H1 (cell line): ENCODE results near the gene PLA2G2E. TPM values are rescaled to one million over a fixed set of nuclear protein-coding genes. Genes with fewer than 3 reads are reported as not detected.

Experiments used
- CTCF ChIA-PET: fragments of 300-600 bp; sonication (Branson Sonifier 250); formaldehyde crosslinking; loops from one replicate; lab custom pipeline; 2021; ENCODE audit not compliant: partially characterized antibody; lab: Charles Lee
- POLR2A ChIA-PET: fragments of 300-600 bp; sonication (Branson Sonifier 250); formaldehyde crosslinking; loops from one replicate; lab custom pipeline; 2021; ENCODE audit warnings: inconsistent platforms; ENCODE audit not compliant: partially characterized antibody; lab: Charles Lee
- DNase-seq, 2 experiments: peaks; one replicate each; pipeline versions ENCODE4 v3.0.0 to v3.0.0-alpha.2; 2010 to 2022; ENCODE audit warnings: low spot score in 2 of 2, low read depth in 1 of 2, mixed read lengths in 1 of 2
- FAIRE-seq: peaks from 2 replicates; lab custom pipeline; 2011; peaks lifted over from hg19 to GRCh38; lab: Jason Lieb, UNC
- H2AFZ ChIP-seq: 2 replicates; pipeline ENCODE4 v1.8.1; 2012; ENCODE audit warnings: low read length, inconsistent platforms
- H2AK5ac ChIP-seq: 2 replicates; pipeline ENCODE4 v1.6.1; 2013; ENCODE audit warnings: low read depth, low read length
- H2BK120ac ChIP-seq: replicated peaks from 2 replicates; pipeline ENCODE3; 2013; ENCODE audit warnings: low read depth, low read length, inconsistent platforms
- H2BK12ac ChIP-seq: 2 replicates; pipeline ENCODE4 v1.6.1; 2013; ENCODE audit warnings: low read depth, low read length
- H2BK15ac ChIP-seq: 2 replicates; pipeline ENCODE4 v1.6.1; 2013; ENCODE audit warnings: low read length
- H2BK20ac ChIP-seq: 2 replicates; pipeline ENCODE4 v1.6.1; 2013; ENCODE audit warnings: low read length
- H2BK5ac ChIP-seq: 2 replicates; pipeline ENCODE4 v1.6.1; 2013; ENCODE audit warnings: low read depth, low read length
- H3K14ac ChIP-seq: 2 replicates; pipeline ENCODE4 v1.6.1; 2013; ENCODE audit warnings: inconsistent platforms; ENCODE audit not compliant: insufficient read length
- H3K18ac ChIP-seq: 2 replicates; pipeline ENCODE4 v1.6.1; 2013; ENCODE audit warnings: low read length; ENCODE audit errors: extremely low read depth
- H3K23ac ChIP-seq: 2 replicates; pipeline ENCODE4 v1.6.1; 2013; ENCODE audit warnings: inconsistent platforms; ENCODE audit not compliant: insufficient read length
- H3K23me2 ChIP-seq: 2 replicates; pipeline ENCODE4 v1.6.1; 2013; ENCODE audit warnings: low read depth, low read length
- H3K27ac ChIP-seq: 2 replicates; pipeline ENCODE4 v1.6.1; 2011; ENCODE audit warnings: low read depth, low read length, inconsistent platforms
- H3K27me3 ChIP-seq, 4 experiments: replicated peaks in 1 of 4; 1 replicate in 1 of 4; 2 replicates in 3 of 4; pipeline versions ENCODE4 v1.6.1 to v1.8.1; 2011 to 2013; ENCODE audit warnings: low read length in 3 of 4, mild to moderate bottlenecking in 3 of 4, inconsistent platforms in 2 of 4, mixed read lengths in 2 of 4, moderate library complexity in 1 of 4; ENCODE audit not compliant: control insufficient read depth in 3 of 4, insufficient read depth in 3 of 4; ENCODE audit errors: extremely low read depth in 1 of 4
- H3K36me3 ChIP-seq, 4 experiments: 2 replicates each; pipeline versions ENCODE4 v1.6.1 to v1.8.1; 2011 to 2013; ENCODE audit warnings: mild to moderate bottlenecking in 4 of 4, low read length in 3 of 4, moderate library complexity in 2 of 4, control low read depth in 1 of 4, inconsistent platforms in 1 of 4; ENCODE audit not compliant: insufficient read depth in 4 of 4, control insufficient read depth in 2 of 4
- H3K4ac ChIP-seq: replicated peaks from 2 replicates; pipeline ENCODE3; 2013; ENCODE audit warnings: low read length, low read depth, mixed read lengths, inconsistent platforms; ENCODE audit not compliant: insufficient read length
- H3K4me1 ChIP-seq, 4 experiments: replicated peaks in 1 of 4; 1 replicate in 1 of 4; 2 replicates in 3 of 4; pipeline versions ENCODE4 v1.6.1 to v1.8.1; 2011 to 2013; ENCODE audit warnings: low read length in 3 of 4, inconsistent platforms in 2 of 4, mixed read lengths in 1 of 4; ENCODE audit not compliant: insufficient read depth in 4 of 4, control insufficient read depth in 3 of 4
- H3K4me2 ChIP-seq, 2 experiments: 2 replicates each; pipeline versions ENCODE4 v1.6.1 to v1.8.1; 2011 to 2013; ENCODE audit warnings: low read depth in 2 of 2, low read length in 2 of 2, control low read depth in 1 of 2, inconsistent platforms in 1 of 2, mild to moderate bottlenecking in 1 of 2; ENCODE audit not compliant: insufficient read depth in 1 of 2
- H3K4me3 ChIP-seq, 4 experiments: fragments of 200-600, 300-600 bp in 1 of 4; sonication (generic), shearing (Covaris generic), sonication (Bioruptor Twin) in 1 of 4; 2 replicates each; pipeline versions ENCODE4 v1.5.1 to v1.8.1; 2011 to 2016; ENCODE audit warnings: low read length in 4 of 4, low read depth in 3 of 4, control low read depth in 2 of 4, inconsistent platforms in 2 of 4, mild to moderate bottlenecking in 2 of 4, mixed read lengths in 1 of 4, moderate library complexity in 1 of 4; ENCODE audit not compliant: insufficient read depth in 2 of 4; ENCODE audit errors: extremely low read depth in 1 of 4
- H3K56ac ChIP-seq: replicated peaks from 2 replicates; pipeline ENCODE3; 2013; ENCODE audit warnings: low read depth, mild to moderate bottlenecking, mixed read lengths, low read length, inconsistent platforms; ENCODE audit not compliant: insufficient read length
- H3K79me1 ChIP-seq: 2 replicates; pipeline ENCODE4 v1.6.1; 2013; ENCODE audit warnings: low read depth, low read length, control low read depth
- H3K79me2 ChIP-seq, 2 experiments: 2 replicates each; pipeline versions ENCODE4 v1.6.1 to v1.8.1; 2012 to 2013; ENCODE audit warnings: low read length in 2 of 2, mild to moderate bottlenecking in 2 of 2, inconsistent platforms in 1 of 2; ENCODE audit not compliant: insufficient read depth in 2 of 2, control insufficient read depth in 1 of 2
- H3K9ac ChIP-seq, 4 experiments: replicated peaks in 1 of 4; 1 replicate in 1 of 4; 2 replicates in 3 of 4; pipeline versions ENCODE4 v1.6.1 to v1.8.1; 2011 to 2013; ENCODE audit warnings: low read depth in 3 of 4, low read length in 3 of 4, control low read depth in 2 of 4, mild to moderate bottlenecking in 2 of 4, moderate library complexity in 2 of 4, inconsistent platforms in 1 of 4; ENCODE audit errors: extremely low read depth in 1 of 4
- H3K9me3 ChIP-seq, 2 experiments: 2 replicates each; pipeline versions ENCODE4 v1.6.1 to v1.8.1; 2012 to 2013; ENCODE audit warnings: mild to moderate bottlenecking in 2 of 2, moderate library complexity in 2 of 2, control low read depth in 1 of 2, inconsistent platforms in 1 of 2, low read depth in 1 of 2, low read length in 1 of 2, mixed read lengths in 1 of 2; ENCODE audit not compliant: insufficient read depth in 2 of 2
- H4K20me1 ChIP-seq, 2 experiments: replicated peaks in 1 of 2; 2 replicates each; pipeline versions ENCODE3 to v1.8.1; 2011 to 2013; ENCODE audit warnings: inconsistent platforms in 2 of 2, low read length in 2 of 2, mild to moderate bottlenecking in 1 of 2; ENCODE audit not compliant: insufficient read depth in 2 of 2, control insufficient read depth in 1 of 2
- H4K5ac ChIP-seq: 2 replicates; pipeline ENCODE4 v1.6.1; 2013; ENCODE audit warnings: low read length, low read depth, mixed read lengths, inconsistent platforms; ENCODE audit not compliant: insufficient read length
- H4K8ac ChIP-seq: 2 replicates; pipeline ENCODE4 v1.8.0; 2013; ENCODE audit warnings: mild to moderate bottlenecking, moderate library complexity, low read length, inconsistent platforms; ENCODE audit not compliant: insufficient read depth; ENCODE audit errors: extremely low read depth
- H4K91ac ChIP-seq: replicated peaks from 2 replicates; pipeline ENCODE3; 2013; ENCODE audit warnings: low read length, mixed read lengths, inconsistent platforms; ENCODE audit not compliant: insufficient read length
- BRCA1 ChIP-seq: IDR thresholded peaks from 2 replicates; pipeline ENCODE4 v1.6.1; 2012; ENCODE audit warnings: low read depth, low read length, improper control_type of control experiment
- GTF2F1 ChIP-seq: IDR thresholded peaks from 2 replicates; pipeline ENCODE4 v1.6.1; 2012; ENCODE audit warnings: low read depth, low read length, improper control_type of control experiment, borderline replicate concordance
- JUN ChIP-seq: IDR thresholded peaks from 2 replicates; pipeline ENCODE4 v1.6.1; 2011; ENCODE audit warnings: low read depth, mild to moderate bottlenecking, improper control_type of control experiment, low read length
- RAD21 ChIP-seq, 2 experiments: IDR thresholded peaks in 1 of 2; conservative IDR thresholded peaks in 1 of 2; 2 replicates each; pipeline ENCODE4 v1.6.1; 2011; ENCODE audit warnings: low read depth in 2 of 2, low read length in 2 of 2, improper control_type of control experiment in 1 of 2, inconsistent platforms in 1 of 2, mild to moderate bottlenecking in 1 of 2, moderate library complexity in 1 of 2
- SUZ12 ChIP-seq: fragments of 200-600 bp; sonication (generic); IDR thresholded peaks from 2 replicates; pipeline ENCODE4 v1.6.1; 2012; ENCODE audit warnings: mild to moderate bottlenecking, inconsistent platforms, low read length, moderate library complexity, mixed read lengths
- WGBS, 2 experiments: shearing (Covaris generic) in 1 of 2; methylation state at CpG; one replicate each; pipeline versions ENCODE4 v1.1.6 to v1.1.7; 2013 to 2015; ENCODE audit warnings: low lambda C conversion rate in 2 of 2, mixed read lengths in 2 of 2, inconsistent platforms in 1 of 2, low coverage in 1 of 2, missing lambda C conversion rate in 1 of 2; ENCODE audit not compliant: insufficient replicate concordance in 2 of 2, insufficient coverage in 1 of 2, insufficient read length in 1 of 2; ENCODE audit errors: extremely low coverage in 1 of 2, missing lambda C conversion rate in 1 of 2; 5-methylcytosine and 5-hydroxymethylcytosine counted together
- long read RNA-seq, 2 experiments: library from RNA in 1 of 2; library from capped mRNA in 1 of 2; stranded (forward); transcript quantifications; one replicate each; pipeline ENCODE4 v2.0.0, GENCODE V29; 2021; ENCODE audit warnings: inconsistent platforms in 1 of 2
- polyA minus RNA-seq, 3 experiments: library from RNA; depleted of rRNA, polyadenylated mRNA; stranded (reverse); fragments of >200 nt; gene quantifications; 1 replicate in 2 of 3; 2 replicates in 1 of 3; pipeline ENCODE4 v1.2.3, GENCODE V29; 2011
- polyA plus RNA-seq, 7 experiments: library from polyadenylated mRNA; depleted of rRNA in 3 of 7; stranded (reverse) in 5 of 7; unstranded in 2 of 7; fragments of >200 nt in 5 of 7; fragments of 200-250 nt in 2 of 7; gene quantifications; 1 replicate in 5 of 7; 2 replicates in 1 of 7; 4 replicates in 1 of 7; pipeline versions ENCODE4 v1.2.1 to v1.2.3, GENCODE V29; 2011 to 2013; ENCODE audit warnings: missing spikeins in 2 of 7, mixed read lengths in 2 of 7
- total RNA-seq: library from RNA; stranded (reverse); fragmentation: NEBNext Ultra II Directional; extraction: Animal tissue kit (Norgen Biotek cat#: 25700); gene quantifications from 2 replicates; pipeline ENCODE4 v1.2.1, GENCODE V29; 2021
- TF ChIP-seq, protein P1 (sequence below), 3 experiments: IDR thresholded peaks; 1 replicate in 2 of 3; 2 replicates in 1 of 3; pipeline versions ENCODE4 v1.5.1 to v1.6.1; 2011; ENCODE audit warnings: low read length in 3 of 3, mild to moderate bottlenecking in 3 of 3, inconsistent platforms in 2 of 3, low read depth in 1 of 3, moderate library complexity in 1 of 3; ENCODE audit not compliant: insufficient read depth in 1 of 3; ENCODE audit errors: control extremely low read depth in 1 of 3

Gene PLA2G2E, protein sequence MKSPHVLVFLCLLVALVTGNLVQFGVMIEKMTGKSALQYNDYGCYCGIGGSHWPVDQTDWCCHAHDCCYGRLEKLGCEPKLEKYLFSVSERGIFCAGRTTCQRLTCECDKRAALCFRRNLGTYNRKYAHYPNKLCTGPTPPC
- total RNA-seq (not detected in 2 replicates), polyA plus RNA-seq (2011; rRNA removed) (not detected in 2 replicates), polyA minus RNA-seq (2011; rRNA and poly(A)+ RNA removed) (not detected in 2 replicates)
- polyA plus RNA-seq (2011; cell fraction: cytosol; rRNA removed) = not detected
- polyA plus RNA-seq (2011; cell fraction: nucleus; rRNA removed) = not detected
- polyA plus RNA-seq (2012, experiment 1 of 2) = not detected in 4 replicates
- not detected for polyA plus RNA-seq (2012, experiment 2 of 2)
- not detected for polyA plus RNA-seq (2013, experiment 1 of 2)
- polyA plus RNA-seq (2013, experiment 2 of 2) = not detected
- polyA minus RNA-seq (2011; cell fraction: cytosol; rRNA and poly(A)+ RNA removed) = not detected
- polyA minus RNA-seq (2011; cell fraction: nucleus; rRNA and poly(A)+ RNA removed) = not detected
- long read RNA-seq, experiment 1 = 0 reads
- long read RNA-seq, experiment 2 = 0 reads

DNA sequence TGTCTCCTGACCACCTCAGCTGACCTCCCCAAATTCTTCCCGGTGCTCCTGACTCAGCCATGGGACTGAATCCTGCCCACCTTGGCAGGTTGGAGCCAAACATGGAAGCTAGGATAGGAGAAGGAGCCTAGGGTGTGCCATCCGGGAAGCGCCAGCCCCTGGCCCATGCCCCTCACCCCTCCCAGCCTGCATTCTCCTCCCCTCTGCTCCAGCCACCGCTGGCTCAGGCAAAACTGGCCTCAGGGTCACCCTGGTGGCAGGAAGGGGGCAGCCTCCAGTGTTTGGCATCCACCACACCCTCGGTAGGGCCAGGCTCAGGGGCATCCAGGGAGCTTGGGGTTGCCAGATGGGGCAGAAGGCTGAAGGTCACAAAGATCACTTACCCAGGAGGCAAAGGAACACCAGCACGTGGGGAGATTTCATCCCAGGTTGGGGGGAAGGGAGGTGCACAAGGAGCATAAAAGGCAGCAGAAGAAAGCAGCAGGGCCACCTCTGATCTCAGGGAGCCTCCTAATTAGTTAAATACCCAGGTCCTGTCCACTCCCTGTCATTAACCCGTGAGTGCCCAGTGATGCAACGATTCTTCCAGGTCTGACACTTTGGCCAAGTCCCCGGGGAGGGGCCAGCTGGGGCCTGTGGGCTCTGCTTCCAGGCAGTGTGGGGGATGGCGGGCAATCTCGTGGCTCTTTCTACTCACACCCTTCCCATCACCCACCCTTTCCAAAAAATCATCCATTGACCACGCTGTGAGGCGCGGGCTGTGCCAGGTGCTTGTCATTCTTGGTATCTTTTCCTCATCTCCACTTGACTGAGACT is at the start of gene PLA2G2E:
TSS of gene PLA2G2E (minus strand) at position 481 of the 816 bp plus-strand sequence. CDS start at position 423, 58 bp downstream.
- no peaks in the 10 kb centered on the region for H3K27me3 ChIP-seq
- H4K91ac ChIP-seq = no peak within 1 kb of the TSS
- H3K23ac ChIP-seq = no peak within 1 kb of the TSS
- H3K9ac ChIP-seq = no peak within 1 kb of the TSS
- no peak within 1 kb of the TSS for H2BK5ac ChIP-seq
- no peak within 1 kb of the TSS for H2BK12ac ChIP-seq
- ChIA-PET CTCF (interaction anchor here (0.8 to 10.5 kb wide), 4 partner anchors 192 to 239 kb away, joined by 3 to 127 read pairs (median 5); no protein-coding TSS in a partner anchor), POLR2A (no interaction called here)
- peaks cover 0 to 3% (median 0%) of the 10 kb centered on the region in 4 experiments; a peak in 1 of 7 replicates for H3K4me1 ChIP-seq
- H3K79me2 ChIP-seq = no peaks in the 10 kb centered on the region
- no peak within 1 kb of the TSS for H3K56ac ChIP-seq
- H4K8ac ChIP-seq = peak within 1 kb of the TSS; percentile 39; the same call in 1 of the 2 replicates
- H2BK120ac ChIP-seq = no peak within 1 kb of the TSS
- H4K5ac ChIP-seq = no peak within 1 kb of the TSS
- H2AK5ac ChIP-seq = no peak within 1 kb of the TSS
- H3K23me2 ChIP-seq = no peaks in the 10 kb centered on the region; the same call in 1 of the 2 replicates
- no peak for FAIRE-seq
- no peaks in the 10 kb centered on the region for H3K36me3 ChIP-seq
- no peak for DNase-seq
- no peak within 1 kb of the TSS for H2BK20ac ChIP-seq
- no peaks in the 10 kb centered on the region for H3K9me3 ChIP-seq
- no peak within 1 kb of the TSS for H3K14ac ChIP-seq
- 84% methylated on average over 13 of the region's 14 CpGs; no CpG with 5 or more reads in 1 of the 2 experiments for WGBS, 2 experiments
- H3K4ac ChIP-seq = no peak within 1 kb of the TSS
- no peaks in the 10 kb centered on the region for H4K20me1 ChIP-seq
- TF ChIP-seq JUN = no peak
- no peak for TF ChIP-seq SUZ12
- TF ChIP-seq RAD21 (IDR thresholded peaks at IDR 0.05 in 1 of 2, conservative IDR thresholded peaks at IDR 0.05 in 1 of 2; ENCODE audit: low read depth in 2 of 2, low read length in 2 of 2) = no peak; a peak in 1 of 4 replicates
- TF ChIP-seq BRCA1 = no peak
- TF ChIP-seq, protein P1, sequence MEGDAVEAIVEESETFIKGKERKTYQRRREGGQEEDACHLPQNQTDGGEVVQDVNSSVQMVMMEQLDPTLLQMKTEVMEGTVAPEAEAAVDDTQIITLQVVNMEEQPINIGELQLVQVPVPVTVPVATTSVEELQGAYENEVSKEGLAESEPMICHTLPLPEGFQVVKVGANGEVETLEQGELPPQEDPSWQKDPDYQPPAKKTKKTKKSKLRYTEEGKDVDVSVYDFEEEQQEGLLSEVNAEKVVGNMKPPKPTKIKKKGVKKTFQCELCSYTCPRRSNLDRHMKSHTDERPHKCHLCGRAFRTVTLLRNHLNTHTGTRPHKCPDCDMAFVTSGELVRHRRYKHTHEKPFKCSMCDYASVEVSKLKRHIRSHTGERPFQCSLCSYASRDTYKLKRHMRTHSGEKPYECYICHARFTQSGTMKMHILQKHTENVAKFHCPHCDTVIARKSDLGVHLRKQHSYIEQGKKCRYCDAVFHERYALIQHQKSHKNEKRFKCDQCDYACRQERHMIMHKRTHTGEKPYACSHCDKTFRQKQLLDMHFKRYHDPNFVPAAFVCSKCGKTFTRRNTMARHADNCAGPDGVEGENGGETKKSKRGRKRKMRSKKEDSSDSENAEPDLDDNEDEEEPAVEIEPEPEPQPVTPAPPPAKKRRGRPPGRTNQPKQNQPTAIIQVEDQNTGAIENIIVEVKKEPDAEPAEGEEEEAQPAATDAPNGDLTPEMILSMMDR (IDR thresholded peaks at IDR 0.05; ENCODE audit: control extremely low read depth in 1 of 3, insufficient read depth in 1 of 3, low read depth in 1 of 3, low read length in 3 of 3) = peak in 1 of 3 experiments; percentile 11; a peak in 1 of 4 replicates
- no peak for TF ChIP-seq GTF2F1
- H3K4me2 ChIP-seq = no peak within 1 kb of the TSS
- no peak within 1 kb of the TSS for H2AFZ ChIP-seq
- H3K79me1 ChIP-seq = no peaks in the 10 kb centered on the region
- H3K27ac ChIP-seq = no peak within 1 kb of the TSS
- no peak within 1 kb of the TSS for H3K4me3 ChIP-seq
- no peak within 1 kb of the TSS for H3K18ac ChIP-seq
- H2BK15ac ChIP-seq = no peak within 1 kb of the TSS
